HG02798 (cell line): ENCODE results near the gene HOXC6.

Experiments used
- ATAC-seq: cut with Tn5 transposase; IDR thresholded peaks from one replicate; pipeline ENCODE4 v1.9.1; 2021; ENCODE audit warnings: mild to moderate bottlenecking; ENCODE audit not compliant: unreplicated experiment, poor library complexity

Gene HOXC6

GRCh38 chr12:54012631-54013409, 15.4 kb upstream of the HOXC6 start:
- no peak for ATAC-seq

- ATAC-seq: no peak
Observed at GRCh38 chr12:54014377-54015017, 13.7 kb upstream of the HOXC6 start.

- ATAC-seq: no peak
Observed at GRCh38 chr12:54015018-54015931, 13.0 kb upstream of the HOXC6 start.

GRCh38 chr12:54016051-54016450, 12.2 kb upstream of the HOXC6 start:
- no peak for ATAC-seq

- ATAC-seq: no peak
Observed at GRCh38 chr12:54016478-54016964, 11.7 kb upstream of the HOXC6 start.

GRCh38 chr12:54017027-54017788, 11.0 kb upstream of the HOXC6 start:
- ATAC-seq: peak; percentile 23

- ATAC-seq: peak; percentile 84
Observed at GRCh38 chr12:54017878-54018467, 10.3 kb upstream of the HOXC6 start.

- ATAC-seq: no peak
Observed at GRCh38 chr12:54018468-54018984, 9.7 kb upstream of the HOXC6 start.

GRCh38 chr12:54019091-54019811, 9.0 kb upstream of the HOXC6 start:
- ATAC-seq: no peak

GRCh38 chr12:54019924-54020590, 8.2 kb upstream of the HOXC6 start:
- ATAC-seq: no peak

- no peak for ATAC-seq
Observed at GRCh38 chr12:54020591-54021405, 7.4 kb upstream of the HOXC6 start.

GRCh38 chr12:54021432-54022013, 6.7 kb upstream of the HOXC6 start:
- peak; percentile 32 for ATAC-seq

GRCh38 chr12:54022960-54023884, 5.0 kb upstream of the HOXC6 start:
- ATAC-seq: no peak

- no peak for ATAC-seq
Observed at GRCh38 chr12:54024127-54024526, 4.1 kb upstream of the HOXC6 start.

- no peak for ATAC-seq
Observed at GRCh38 chr12:54024581-54025305, 3.5 kb upstream of the HOXC6 start.
